ENCODE results near the gene ZCCHC7.

The ZCCHC7 gene

DNA sequence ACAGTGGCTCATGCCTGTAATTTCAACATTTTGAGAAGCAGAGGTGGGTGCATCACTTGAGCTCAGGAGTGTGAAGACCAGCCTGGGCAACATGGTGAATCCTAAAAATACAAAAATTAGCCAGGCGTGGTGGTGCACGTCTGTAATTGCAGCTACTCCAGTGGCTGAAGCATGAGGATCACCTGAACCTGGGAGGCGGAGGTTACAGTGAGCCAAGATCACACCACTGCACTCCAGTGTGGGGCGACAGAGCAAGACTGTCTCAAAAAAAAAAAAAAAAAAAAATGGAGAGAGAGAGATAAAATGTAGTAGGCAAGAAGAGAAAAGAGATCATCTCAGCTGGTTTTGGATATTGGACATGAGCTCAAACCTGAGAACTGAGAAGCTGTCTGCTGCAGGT, 23.7 kb upstream of the ZCCHC7 start:
- H3K4me1 ChIP-seq (ENCODE audit: low read depth, poor library complexity, severe bottlenecking), result no peaks in the 10 kb centered on the region
- H3K4me3 ChIP-seq (IDR thresholded peaks at IDR 0.05; ENCODE audit: insufficient read depth, low read depth, low read length), result no peak overlapping the region
- no peak overlapping the region for H3K27ac ChIP-seq
- TF ChIP-seq, protein P1, sequence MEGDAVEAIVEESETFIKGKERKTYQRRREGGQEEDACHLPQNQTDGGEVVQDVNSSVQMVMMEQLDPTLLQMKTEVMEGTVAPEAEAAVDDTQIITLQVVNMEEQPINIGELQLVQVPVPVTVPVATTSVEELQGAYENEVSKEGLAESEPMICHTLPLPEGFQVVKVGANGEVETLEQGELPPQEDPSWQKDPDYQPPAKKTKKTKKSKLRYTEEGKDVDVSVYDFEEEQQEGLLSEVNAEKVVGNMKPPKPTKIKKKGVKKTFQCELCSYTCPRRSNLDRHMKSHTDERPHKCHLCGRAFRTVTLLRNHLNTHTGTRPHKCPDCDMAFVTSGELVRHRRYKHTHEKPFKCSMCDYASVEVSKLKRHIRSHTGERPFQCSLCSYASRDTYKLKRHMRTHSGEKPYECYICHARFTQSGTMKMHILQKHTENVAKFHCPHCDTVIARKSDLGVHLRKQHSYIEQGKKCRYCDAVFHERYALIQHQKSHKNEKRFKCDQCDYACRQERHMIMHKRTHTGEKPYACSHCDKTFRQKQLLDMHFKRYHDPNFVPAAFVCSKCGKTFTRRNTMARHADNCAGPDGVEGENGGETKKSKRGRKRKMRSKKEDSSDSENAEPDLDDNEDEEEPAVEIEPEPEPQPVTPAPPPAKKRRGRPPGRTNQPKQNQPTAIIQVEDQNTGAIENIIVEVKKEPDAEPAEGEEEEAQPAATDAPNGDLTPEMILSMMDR (conservative IDR thresholded peaks at IDR 0.05; ENCODE audit: low read depth, low read length), result no peak
- no peak overlapping the region for H2AFZ ChIP-seq (ENCODE audit: low read depth)
- no peaks in the 10 kb centered on the region for H3K79me2 ChIP-seq (ENCODE audit: insufficient read depth, low read depth)
- H4K20me1 ChIP-seq (ENCODE audit: insufficient read depth), result no peaks in the 10 kb centered on the region
- no peaks in the 10 kb centered on the region for H3K27me3 ChIP-seq (ENCODE audit: insufficient read depth, low read depth)
- H3K36me3 ChIP-seq (ENCODE audit: insufficient read depth), result no peaks in the 10 kb centered on the region
- H3K9ac ChIP-seq, result no peak overlapping the region
- H3K4me2 ChIP-seq, result no peak overlapping the region

DNA sequence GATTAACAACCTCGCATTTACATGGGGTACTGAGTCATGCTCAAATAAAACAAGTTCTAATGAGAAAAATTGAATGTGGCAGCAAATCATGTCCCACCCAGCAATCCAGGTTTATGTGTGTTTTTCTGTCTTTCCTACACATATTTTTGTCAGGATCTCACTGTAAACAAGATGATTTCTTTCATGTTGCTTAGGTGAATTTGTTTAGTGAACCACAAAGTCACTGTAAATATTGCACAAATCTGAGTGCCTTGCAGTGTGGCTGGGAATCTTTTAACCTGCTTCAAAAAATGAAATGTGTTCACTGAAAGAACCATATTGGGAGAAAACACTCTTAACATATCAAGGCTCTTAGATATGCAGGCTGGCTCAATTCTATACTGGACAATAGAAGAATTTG, 23.1 kb upstream of the ZCCHC7 start:
- no peak overlapping the region for H3K4me3 ChIP-seq (IDR thresholded peaks at IDR 0.05; ENCODE audit: insufficient read depth, low read depth, low read length)
- H3K79me2 ChIP-seq (ENCODE audit: insufficient read depth, low read depth), result no peaks in the 10 kb centered on the region
- no peak overlapping the region for H3K9ac ChIP-seq
- H4K20me1 ChIP-seq (ENCODE audit: insufficient read depth), result no peaks in the 10 kb centered on the region
- H2AFZ ChIP-seq (ENCODE audit: low read depth), result no peak overlapping the region
- TF ChIP-seq, protein P1 (conservative IDR thresholded peaks at IDR 0.05; ENCODE audit: low read depth, low read length), result no peak
- no peak overlapping the region for H3K4me2 ChIP-seq
- no peaks in the 10 kb centered on the region for H3K36me3 ChIP-seq (ENCODE audit: insufficient read depth)
- no peak overlapping the region for H3K27ac ChIP-seq
- no peaks in the 10 kb centered on the region for H3K4me1 ChIP-seq (ENCODE audit: low read depth, poor library complexity, severe bottlenecking)
- no peaks in the 10 kb centered on the region for H3K27me3 ChIP-seq (ENCODE audit: insufficient read depth, low read depth)

DNA sequence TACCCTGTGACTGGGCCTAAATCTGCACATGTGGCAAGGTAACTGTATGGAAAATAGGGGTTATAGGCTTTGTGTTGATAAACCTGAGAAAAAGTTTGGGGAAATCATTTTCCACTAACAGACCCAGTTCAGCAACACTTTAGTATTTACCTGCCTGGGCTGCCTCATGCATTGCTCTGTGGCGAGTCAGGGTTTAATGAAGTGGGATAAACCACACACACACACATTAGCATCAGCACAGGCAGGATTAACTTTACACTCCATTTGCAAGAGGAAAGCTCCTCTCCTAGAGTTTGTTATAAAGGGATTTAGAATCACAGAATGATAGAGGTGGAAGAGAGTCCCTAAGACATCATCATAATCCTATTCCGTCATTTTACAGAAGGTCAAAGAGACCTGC, 20.0 kb upstream of the ZCCHC7 start:
- no peak overlapping the region for H3K9ac ChIP-seq
- H3K4me1 ChIP-seq (ENCODE audit: low read depth, poor library complexity, severe bottlenecking), result peaks cover 11% of the 10 kb centered on the region
- H3K36me3 ChIP-seq (ENCODE audit: insufficient read depth), result no peaks in the 10 kb centered on the region
- no peak overlapping the region for H2AFZ ChIP-seq (ENCODE audit: low read depth)
- no peak overlapping the region for H3K4me2 ChIP-seq
- no peak overlapping the region for H3K27ac ChIP-seq
- TF ChIP-seq, protein P1 (conservative IDR thresholded peaks at IDR 0.05; ENCODE audit: low read depth, low read length), result no peak
- no peaks in the 10 kb centered on the region for H4K20me1 ChIP-seq (ENCODE audit: insufficient read depth)
- H3K79me2 ChIP-seq (ENCODE audit: insufficient read depth, low read depth), result no peaks in the 10 kb centered on the region
- H3K27me3 ChIP-seq (ENCODE audit: insufficient read depth, low read depth), result no peaks in the 10 kb centered on the region
- H3K4me3 ChIP-seq (IDR thresholded peaks at IDR 0.05; ENCODE audit: insufficient read depth, low read depth, low read length), result no peak overlapping the region

DNA sequence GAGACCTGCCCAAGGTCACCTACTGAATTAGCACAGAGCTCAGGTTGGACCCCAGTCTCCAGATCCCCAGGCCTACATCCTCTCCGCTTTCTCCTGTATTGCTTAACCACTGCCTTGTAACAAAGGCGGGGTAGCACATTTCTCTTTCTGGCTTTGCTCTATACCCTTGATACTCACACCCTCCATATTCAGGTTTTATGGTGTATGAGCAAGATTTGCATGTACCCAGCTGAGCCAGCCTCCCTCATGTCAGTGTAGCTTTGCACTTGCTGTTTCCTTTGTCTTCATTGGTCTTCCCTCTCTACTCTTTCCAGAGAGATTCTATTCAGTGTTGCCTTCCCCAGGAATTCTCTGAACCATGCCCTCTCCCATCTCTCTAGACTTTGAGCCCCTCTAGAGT, 19.6 kb upstream of the ZCCHC7 start:
- H3K27ac ChIP-seq, result no peak overlapping the region
- TF ChIP-seq, protein P1 (conservative IDR thresholded peaks at IDR 0.05; ENCODE audit: low read depth, low read length), result no peak
- no peaks in the 10 kb centered on the region for H3K79me2 ChIP-seq (ENCODE audit: insufficient read depth, low read depth)
- H3K4me1 ChIP-seq (ENCODE audit: low read depth, poor library complexity, severe bottlenecking), result peaks cover 11% of the 10 kb centered on the region
- no peaks in the 10 kb centered on the region for H4K20me1 ChIP-seq (ENCODE audit: insufficient read depth)
- no peaks in the 10 kb centered on the region for H3K36me3 ChIP-seq (ENCODE audit: insufficient read depth)
- H3K9ac ChIP-seq, result no peak overlapping the region
- no peak overlapping the region for H2AFZ ChIP-seq (ENCODE audit: low read depth)
- no peaks in the 10 kb centered on the region for H3K27me3 ChIP-seq (ENCODE audit: insufficient read depth, low read depth)
- no peak overlapping the region for H3K4me3 ChIP-seq (IDR thresholded peaks at IDR 0.05; ENCODE audit: insufficient read depth, low read depth, low read length)
- no peak overlapping the region for H3K4me2 ChIP-seq
